ENCODE results near the gene MOSPD3. TPM values are rescaled to one million over a fixed set of nuclear protein-coding genes. Genes with fewer than 3 reads are reported as not detected.

The MOSPD3 gene
- total and polyA plus RNA-seq, 10 of the 15 experiments (the other 5 are each of a cell fraction or from before 2014, with no cell fraction given), result 0.61 to 13.6 (median 4.1) TPM

GRCh38 chr7:100584054-100584682, 28.2 kb upstream of the MOSPD3 start:
- Histone ChIP-seq H3K4me1 (ENCODE audit: control insufficient read depth, insufficient read depth, low read length) (peaks cover 24% of the 10 kb centered on the region), H4K20me1 (ENCODE audit: control insufficient read depth, insufficient read depth) (no peaks in the 10 kb centered on the region)
- intact Hi-C loops (cut with micrococcal nuclease; ENCODE audit: unreplicated experiment), result no loop called here
- TF ChIP-seq IKZF1 (conservative IDR thresholded peaks at IDR 0.05), result peak; percentile 34; the same call in 1 of the 2 replicates
- TF ChIP-seq SPI1 (IDR thresholded peaks at IDR 0.05; ENCODE audit: borderline replicate concordance, insufficient read depth, low read depth, low read length), result peak; percentile 84
- TF ChIP-seq SMC3 (IDR thresholded peaks at IDR 0.05; ENCODE audit: borderline replicate concordance, low read length), result no peak
- TF ChIP-seq SIN3A (IDR thresholded peaks at IDR 0.05; ENCODE audit: low read depth, low read length), result no peak
- no peak for TF ChIP-seq ZZZ3 (IDR thresholded peaks at IDR 0.05; ENCODE audit: control insufficient read depth, insufficient read length, low read depth)
- TF ChIP-seq EED (IDR thresholded peaks at IDR 0.05; ENCODE audit: low read depth), result no peak; the same call in none of the 2 replicates
- no peak for TF ChIP-seq JUND (IDR thresholded peaks at IDR 0.05; ENCODE audit: low read depth, low read length)
- TF ChIP-seq RB1 (IDR thresholded peaks at IDR 0.05; ENCODE audit: borderline replicate concordance), result no peak
- no peak for TF ChIP-seq MYC (IDR thresholded peaks at IDR 0.05; ENCODE audit: insufficient read depth, insufficient read length, insufficient replicate concordance, low read length, severe bottlenecking)
- TF ChIP-seq HDAC6 (IDR thresholded peaks at IDR 0.05; ENCODE audit: unreplicated experiment), result no peak
- 0 out of 2 replicates have a peak, but pooled peaks have one; percentile 6 for TF ChIP-seq GATAD2B (conservative IDR thresholded peaks at IDR 0.05; ENCODE audit: low read depth)
- TF ChIP-seq ZBED1 (IDR thresholded peaks at IDR 0.05; ENCODE audit: borderline replicate concordance), result no peak
- TF ChIP-seq STAT3 (IDR thresholded peaks at IDR 0.05; ENCODE audit: low read depth, low read length), result no peak
- peak in 1 of 2 experiments; percentile 31; a peak in 2 of 4 replicates for TF ChIP-seq IKZF2 (IDR thresholded peaks at IDR 0.05)
- TF ChIP-seq POLR2AphosphoS2 (IDR thresholded peaks at IDR 0.05; ENCODE audit: low read depth, low read length), result no peak
- no peak for TF ChIP-seq NFYA (IDR thresholded peaks at IDR 0.05; ENCODE audit: borderline replicate concordance, low read depth, low read length)
- TF ChIP-seq GABPA (IDR thresholded peaks at IDR 0.05; ENCODE audit: low read depth), result no peak
- TF ChIP-seq CREB1 (IDR thresholded peaks at IDR 0.05; ENCODE audit: low read depth), result no peak
- no peak for TF ChIP-seq HSF1 (IDR thresholded peaks at IDR 0.05; ENCODE audit: low read depth, low read length)
- TF ChIP-seq IRF3 (IDR thresholded peaks at IDR 0.05), result no peak

More at GRCh38 chr7:100584054-100584682, 28.2 kb upstream of the MOSPD3 start:
- Histone ChIP-seq H3K27ac (ENCODE audit: control insufficient read depth, insufficient read depth) (peak overlapping the region; percentile 90), H3K36me3 (ENCODE audit: control insufficient read depth in 2 of 2, insufficient read depth in 2 of 2, low read length in 1 of 2) (peaks cover 10 to 11% of the 10 kb centered on the region in 2 experiments), H3K79me2 (ENCODE audit: control insufficient read depth, insufficient read depth, low read length) (peaks cover 32% of the 10 kb centered on the region), H3K9ac (ENCODE audit: control insufficient read depth, insufficient read depth, low read length) (peak overlapping the region; percentile 86), H3K27me3 (replicated peaks in 1 of 2; ENCODE audit: control insufficient read depth in 2 of 2, insufficient read depth in 2 of 2, low read length in 1 of 2) (no peaks in the 10 kb centered on the region), H3K9me3 (replicated peaks; ENCODE audit: control insufficient read depth, insufficient read depth, low read length) (no peaks in the 10 kb centered on the region), H3K4me3 (peak overlapping the region; percentile 83), H3K4me2 (ENCODE audit: control insufficient read depth, insufficient read depth) (peak overlapping the region; percentile 98), H2AFZ (ENCODE audit: control insufficient read depth, low read depth, low read length) (peak overlapping the region; percentile 71)
- CTCF ChIA-PET, result interaction anchor here (0.6 to 11.6 kb wide), 15 partner anchors 12 to 268 kb away, joined by 3 to 190 read pairs (median 4); partner anchors contain the start of genes GIGYF1, MOSPD3, POP7 and SLC12A9
- no TSS peak for BruUV-seq (replicated peaks)
- WGBS (ENCODE audit: insufficient coverage, insufficient replicate concordance, low lambda C conversion rate, missing lambda C conversion rate), result 0% methylated on average over 10 of the region's 15 CpGs
- ATAC-seq (peak; percentile 2; the same call in 2 of the 3 replicates), FAIRE-seq (peak; percentile 72), DNase-seq (ENCODE audit: low read depth, low spot score) (no peak)
- POLR2A ChIA-PET, result interaction anchor here (0.5 to 4.3 kb wide), 22 partner anchors 13 to 155 kb away, joined by 3 to 47 read pairs (median 4); partner anchors contain the start of genes AGFG2, GNB2, MOSPD3 and ZCWPW1
- in situ Hi-C loops (cut with MboI), result no loop called here
- SMC1A ChIA-PET (ENCODE audit: uncharacterized antibody, unreplicated experiment), result interaction anchor here (1.0 to 4.6 kb wide), 9 partner anchors 13 to 122 kb away, joined by 3 to 19 read pairs (median 4); partner anchors contain the start of genes POP7 and TSC22D4
- RAD21 ChIA-PET (ENCODE audit: unreplicated experiment), result interaction anchor here (0.5 to 4.2 kb wide), 17 partner anchors 15 to 1473 kb away, joined by 3 to 21 read pairs (median 4); partner anchors contain the start of genes AGFG2, MEPCE, MOSPD3 and ZCWPW1
